GM13977 (cell line): Measurements from ENCODE around the gene FSCN2.

Source experiments
- DNase-seq: peaks from one replicate; pipeline ENCODE4 v3.0.0; 2012; ENCODE audit warnings: low spot score
- CTCF ChIP-seq: IDR thresholded peaks from 2 replicates; pipeline ENCODE4 v1.5.1; 2012; ENCODE audit warnings: mild to moderate bottlenecking, control low read depth; ENCODE audit not compliant: insufficient read depth; ENCODE audit errors: extremely low read depth, missing control alignments
- in situ Hi-C: fragments of 300-500 bp; cut with MboI; formaldehyde crosslinking; loops from one replicate; pipeline ENCODE4 v1.12.0; 2022; ENCODE audit warnings: low sequenced_read_pairs, low pct_unique_long_range_greater_than_20kb, mixed read lengths, inconsistent platforms; ENCODE audit not compliant: unreplicated experiment

The FSCN2 gene

GRCh38 chr17:81556175-81556691 is 28.1 kb downstream of the FSCN2 start:
- TF ChIP-seq CTCF, result no peak
- DNase-seq, result no peak
- in situ Hi-C loops, result no loop called here

DNA sequence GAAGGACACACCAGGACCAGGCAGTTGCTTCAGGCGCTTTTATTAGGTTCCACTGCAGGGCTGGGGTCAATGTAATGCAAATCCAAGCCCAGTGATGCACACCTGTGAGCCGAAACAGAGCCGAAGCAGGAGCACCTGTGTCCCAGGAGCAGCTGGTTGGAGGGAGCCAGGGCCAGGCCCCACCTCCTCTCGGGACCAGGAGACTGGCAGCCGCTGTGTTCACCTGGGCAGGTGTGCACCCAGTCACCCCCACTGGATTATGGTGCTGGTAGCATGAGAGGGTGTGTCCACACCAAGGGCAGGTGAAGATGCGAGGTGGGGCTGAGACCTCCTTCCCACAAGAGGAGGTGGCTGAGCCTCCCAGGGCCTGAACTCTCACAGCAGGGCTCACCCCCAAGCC is 28.7 kb downstream of the FSCN2 start:
- TF ChIP-seq CTCF, result no peak
- in situ Hi-C loops, result no loop called here
- no peak for DNase-seq

DNA sequence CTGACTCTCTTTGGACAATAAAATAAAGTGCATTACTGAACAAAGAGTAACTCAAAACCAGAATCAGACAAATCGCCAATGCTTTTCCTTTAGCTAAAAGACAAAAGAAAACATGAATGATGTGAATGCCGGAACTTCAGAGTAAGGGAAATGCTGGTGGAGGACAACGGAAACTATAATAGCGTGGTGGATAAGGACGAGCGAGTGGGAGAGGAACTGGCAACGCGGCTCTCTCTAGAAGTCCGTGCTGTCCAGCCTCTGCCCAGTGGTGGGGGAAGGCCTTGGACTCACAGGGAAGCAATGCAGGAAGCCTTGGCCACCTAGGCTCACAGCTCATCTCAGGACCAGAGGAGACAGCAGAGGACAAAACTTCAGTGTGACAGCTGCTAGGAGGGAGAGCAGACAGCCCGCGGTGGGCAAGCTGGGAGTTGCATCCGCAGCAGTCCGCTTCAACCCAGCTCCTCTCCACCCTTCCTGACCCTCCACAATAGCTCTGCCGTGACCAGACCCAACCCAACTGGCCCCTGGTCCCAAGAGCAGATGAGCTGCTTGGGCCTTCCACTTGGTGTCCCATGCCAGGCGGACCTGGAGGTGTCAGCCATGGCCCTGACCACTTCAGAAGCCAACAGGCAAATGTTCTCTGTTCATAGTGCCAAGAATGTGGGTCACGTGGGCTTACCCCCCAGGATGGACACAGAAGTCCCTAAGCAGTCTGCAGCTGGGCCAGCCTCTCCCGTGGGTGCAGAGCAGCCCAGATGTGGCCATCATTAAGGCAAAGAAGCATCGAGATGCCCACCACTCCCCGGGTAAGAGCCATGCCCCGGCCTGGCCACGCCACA is 29.3 kb downstream of the FSCN2 start:
- no peak for TF ChIP-seq CTCF
- DNase-seq, result no peak
- in situ Hi-C loops, result no loop called here

GRCh38 chr17:81558115-81558468 is 29.9 kb downstream of the FSCN2 start:
- TF ChIP-seq CTCF, result no peak
- no peak for DNase-seq
- in situ Hi-C loops, result no loop called here

GRCh38 chr17:81558941-81559806 is 31.0 kb downstream of the FSCN2 start:
- DNase-seq, result no peak
- in situ Hi-C loops, result no loop called here
- TF ChIP-seq CTCF, result no peak

GRCh38 chr17:81561494-81561885 is 33.3 kb downstream of the FSCN2 start:
- no peak for DNase-seq
- in situ Hi-C loops, result no loop called here
- no peak for TF ChIP-seq CTCF
